Stomach smooth muscle (tissue), 2 donors: ENCODE measurements around the gene ACOT7.

Source experiments
- H3K27ac ChIP-seq: one replicate; pipeline ENCODE4 v1.7.0; 2013; ENCODE audit warnings: mild to moderate bottlenecking, low read length, inconsistent platforms
- H3K27me3 ChIP-seq, 2 donors: one replicate each; pipeline ENCODE4 v1.7.0; 2013; ENCODE audit warnings: low read length in 2 of 2; ENCODE audit not compliant: insufficient read depth in 2 of 2, control insufficient read depth in 1 of 2
- H3K36me3 ChIP-seq, 2 donors: one replicate each; pipeline ENCODE4 v1.7.0; 2013; ENCODE audit warnings: low read length in 2 of 2; ENCODE audit not compliant: control insufficient read depth in 2 of 2, insufficient read depth in 2 of 2
- H3K4me1 ChIP-seq: one replicate; pipeline ENCODE4 v1.7.0; 2013; ENCODE audit warnings: low read length; ENCODE audit not compliant: control insufficient read depth, insufficient read depth
- H3K4me3 ChIP-seq, 2 donors: one replicate each; pipeline ENCODE4 v1.7.0; 2013; ENCODE audit warnings: low read length in 2 of 2
- H3K9ac ChIP-seq, 2 donors: one replicate each; pipeline ENCODE4 v1.7.0; 2013; ENCODE audit warnings: low read length in 2 of 2, mild to moderate bottlenecking in 1 of 2
- H3K9me3 ChIP-seq, 2 donors: one replicate each; pipeline ENCODE4 v1.7.0; 2013; ENCODE audit warnings: low read length in 2 of 2; ENCODE audit not compliant: control insufficient read depth in 2 of 2
- donor health status: healthy.
- donor health status: Pancreatic carcinoma.

Gene ACOT7

DNA sequence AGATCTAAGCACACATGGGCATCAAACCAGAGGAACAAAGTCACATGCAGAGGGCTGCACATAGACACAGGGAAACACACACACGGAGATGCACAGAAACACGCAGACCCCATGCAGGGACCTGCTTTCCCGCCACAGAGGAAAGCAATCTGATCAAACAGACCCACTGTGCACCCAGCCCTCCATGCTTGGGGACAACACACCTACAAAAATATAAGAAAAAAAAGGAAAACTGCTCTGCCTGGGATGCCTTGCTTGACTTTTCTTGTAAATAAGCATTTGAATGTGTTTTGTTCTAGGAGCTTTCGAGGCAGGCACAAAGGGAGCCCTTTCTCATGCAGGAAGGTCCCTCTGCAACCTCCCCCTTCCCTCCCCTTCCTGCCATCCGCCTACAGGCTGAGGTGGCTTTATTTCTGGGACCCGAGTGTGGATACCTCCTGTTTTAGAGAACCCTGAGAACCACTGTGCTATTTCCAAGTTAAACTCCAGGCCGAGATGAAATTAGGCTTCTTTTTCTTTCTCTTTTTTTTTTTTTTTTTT, 154.3 kb downstream of the ACOT7 start:
- Histone ChIP-seq H3K27ac (no peak overlapping the region), H3K9ac (no peak overlapping the region), H3K4me3 (no peak overlapping the region), H3K4me1 (peaks cover 22% of the 10 kb centered on the region), H3K27me3 (peaks cover 39 to 42% of the 10 kb centered on the region in 2 donors), H3K9me3 (no peaks in the 10 kb centered on the region), H3K36me3 (peaks cover 0 to 2% of the 10 kb centered on the region in 2 donors)

DNA sequence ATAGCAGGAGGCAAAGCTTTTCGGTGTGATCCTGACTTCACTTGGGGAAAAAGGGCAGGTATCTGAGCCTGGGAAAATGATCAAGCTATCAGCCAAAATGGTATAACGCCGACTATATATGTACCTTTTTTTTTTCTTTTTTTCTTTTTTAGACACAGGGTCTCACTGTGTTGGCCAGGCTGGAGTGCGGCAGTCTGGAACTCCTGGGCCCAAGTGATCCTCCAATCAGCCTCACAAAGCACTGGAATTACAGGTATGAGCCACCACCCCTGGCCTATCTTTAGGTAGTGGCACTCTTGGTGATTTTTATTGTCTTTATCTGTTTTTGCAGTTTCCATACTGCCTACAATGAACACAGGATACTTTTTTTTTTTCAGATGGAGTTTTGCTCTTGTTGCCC, 156.5 kb downstream of the ACOT7 start:
- no peak overlapping the region for H3K4me3 ChIP-seq
- no peak overlapping the region for H3K9ac ChIP-seq
- H3K27me3 ChIP-seq = peaks cover 21 to 25% of the 10 kb centered on the region in 2 donors
- H3K4me1 ChIP-seq = peaks cover 22% of the 10 kb centered on the region
- H3K27ac ChIP-seq = no peak overlapping the region
- no peaks in the 10 kb centered on the region for H3K9me3 ChIP-seq
- H3K36me3 ChIP-seq = peaks cover 8 to 9% of the 10 kb centered on the region in 2 donors

DNA sequence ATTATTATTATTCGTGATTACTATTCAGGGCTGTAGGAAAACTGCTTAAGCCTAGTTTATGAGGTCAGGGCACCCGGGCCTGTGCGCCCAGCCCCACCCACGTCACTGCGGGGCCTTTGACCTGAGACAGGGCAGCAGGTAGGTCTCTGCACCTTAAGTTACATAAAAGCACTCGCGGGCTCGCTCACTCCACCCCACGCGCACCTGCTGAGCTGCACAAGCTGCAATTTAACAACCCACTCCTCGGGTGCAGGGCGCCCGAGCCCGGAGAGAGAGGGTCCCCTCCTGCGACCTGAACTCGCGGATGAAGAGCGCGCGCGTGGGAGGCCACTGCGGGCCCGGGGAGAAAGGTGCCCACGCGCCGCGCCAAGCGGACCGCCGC, 158.3 kb downstream of the ACOT7 start:
- Histone ChIP-seq H3K9me3 (no peaks in the 10 kb centered on the region), H3K27ac (no peak overlapping the region), H3K36me3 (peaks cover 14 to 21% of the 10 kb centered on the region in 2 donors), H3K4me1 (peaks cover 12% of the 10 kb centered on the region), H3K9ac (peak overlapping the region; percentile 71 to 73), H3K4me3 (peak overlapping the region; percentile 81 to 87), H3K27me3 (peaks cover 5 to 13% of the 10 kb centered on the region in 2 donors)

DNA sequence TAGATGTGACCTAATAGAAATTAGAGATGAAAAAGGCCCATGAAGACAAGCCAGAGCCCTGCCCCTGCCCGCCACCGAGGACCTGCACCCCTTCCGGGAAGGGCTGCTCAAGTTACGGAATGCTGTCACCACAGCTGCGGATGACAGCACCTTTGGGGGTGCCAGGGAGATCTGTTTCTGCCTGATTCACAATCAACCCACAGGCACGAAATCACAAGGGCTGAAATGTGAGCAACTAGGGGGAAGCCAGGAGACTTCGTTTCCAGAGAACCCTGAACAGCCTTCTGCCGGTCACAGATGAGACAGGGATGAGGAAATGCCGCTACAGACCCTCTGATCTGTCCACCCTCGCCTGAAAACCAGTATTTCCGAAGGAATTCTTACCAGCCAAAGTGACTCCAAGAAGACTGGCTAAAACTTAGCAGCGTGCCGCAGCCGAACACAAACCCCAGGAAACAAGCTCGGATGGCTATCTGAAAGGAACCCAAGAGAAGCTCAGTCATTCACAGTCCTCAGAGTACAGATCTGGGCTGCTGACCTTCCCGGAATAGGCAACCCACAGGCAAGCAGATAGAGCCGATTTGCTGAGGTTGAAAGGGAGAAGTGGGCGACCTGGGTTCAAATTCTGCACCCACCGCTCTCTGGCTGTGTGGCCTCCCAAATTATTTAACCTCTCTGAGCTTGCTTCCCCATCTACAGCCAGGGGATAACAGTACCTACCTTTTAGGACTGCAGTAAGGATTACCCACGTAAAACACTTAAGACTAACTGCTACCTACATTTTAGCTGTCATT, 158.9 kb downstream of the ACOT7 start:
- Histone ChIP-seq H3K27ac (no peak overlapping the region), H3K4me1 (peaks cover 12% of the 10 kb centered on the region), H3K9me3 (no peaks in the 10 kb centered on the region), H3K36me3 (peaks cover 18 to 23% of the 10 kb centered on the region in 2 donors), H3K27me3 (peaks cover 0 to 9% of the 10 kb centered on the region in 2 donors), H3K9ac (peak overlapping the region; percentile 71 to 73), H3K4me3 (peak overlapping the region; percentile 81 to 87)

DNA sequence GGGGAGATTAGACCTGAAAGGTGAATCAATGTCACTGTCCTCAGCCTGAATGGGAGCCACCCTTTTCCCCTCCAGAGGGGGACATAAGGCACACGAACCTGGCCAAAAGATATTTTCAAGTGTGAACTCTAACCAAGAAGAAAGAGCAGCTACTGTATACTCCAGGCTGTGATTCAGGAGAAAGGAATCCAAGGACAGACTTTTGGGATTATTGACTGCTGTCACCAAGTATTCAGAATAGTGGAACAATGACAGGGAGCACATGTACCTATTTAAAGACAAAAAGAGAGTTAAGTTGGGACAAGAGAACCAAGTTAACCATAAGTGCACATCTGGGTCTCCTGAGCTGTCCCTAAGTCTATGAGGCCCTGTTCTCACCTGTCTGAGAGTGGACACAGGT, 160.2 kb downstream of the ACOT7 start:
- Histone ChIP-seq H3K36me3 (peaks cover 19 to 25% of the 10 kb centered on the region in 2 donors), H3K27ac (no peak overlapping the region)

DNA sequence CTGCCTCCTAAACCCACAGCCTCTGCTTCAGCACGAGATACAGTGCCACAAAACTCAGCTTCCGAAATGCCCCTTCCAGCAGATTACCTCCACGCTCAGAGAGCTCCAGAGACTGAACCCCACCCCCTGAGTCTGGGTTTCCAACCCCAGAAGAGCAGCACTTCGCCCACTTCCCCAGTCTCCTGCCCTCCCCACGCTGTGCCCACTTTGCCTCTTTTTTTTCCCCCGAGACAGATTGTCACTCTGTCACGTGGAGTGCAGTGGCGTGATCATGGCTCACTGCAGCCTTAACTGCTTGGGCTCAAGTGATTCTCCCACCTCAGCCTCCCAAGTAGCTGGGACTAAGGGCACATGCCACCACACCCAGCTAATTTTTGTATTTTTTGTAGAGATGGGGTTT, 167.9 kb downstream of the ACOT7 start:
- Histone ChIP-seq H3K27me3 (no peaks in the 10 kb centered on the region), H3K9ac (no peak overlapping the region), H3K4me1 (no peaks in the 10 kb centered on the region), H3K36me3 (peaks cover 32 to 39% of the 10 kb centered on the region in 2 donors), H3K9me3 (no peaks in the 10 kb centered on the region), H3K4me3 (no peak overlapping the region), H3K27ac (no peak overlapping the region)

More for the DNA sequence above, 160.2 kb downstream of the ACOT7 start:
- Histone ChIP-seq H3K9me3 (no peaks in the 10 kb centered on the region), H3K4me1 (peaks cover 12% of the 10 kb centered on the region), H3K9ac (no peak overlapping the region), H3K27me3 (no peaks in the 10 kb centered on the region), H3K4me3 (no peak overlapping the region)

DNA sequence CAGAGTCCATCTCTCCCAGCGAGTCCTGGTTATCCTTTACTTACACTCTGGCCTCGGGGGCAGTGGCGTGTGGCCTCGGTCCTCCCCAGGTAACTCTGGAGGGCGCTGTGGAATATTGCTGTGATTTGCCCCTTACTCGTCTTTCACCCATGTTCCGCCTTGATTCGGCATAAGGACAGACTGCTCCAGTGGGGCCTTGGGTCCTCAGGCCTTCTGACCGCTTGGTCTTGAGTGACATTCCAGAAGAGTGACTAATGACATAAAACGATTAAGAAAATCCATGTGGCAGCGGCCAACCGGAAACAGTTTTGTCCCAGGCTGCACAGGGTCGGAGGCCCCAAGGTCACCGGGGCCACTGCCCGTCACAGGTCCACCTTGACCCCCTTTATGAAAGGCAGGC, 168.8 kb downstream of the ACOT7 start:
- Histone ChIP-seq H3K9ac (no peak overlapping the region), H3K27me3 (no peaks in the 10 kb centered on the region), H3K9me3 (no peaks in the 10 kb centered on the region), H3K4me3 (no peak overlapping the region), H3K27ac (no peak overlapping the region), H3K4me1 (no peaks in the 10 kb centered on the region), H3K36me3 (peaks cover 33 to 39% of the 10 kb centered on the region in 2 donors)

DNA sequence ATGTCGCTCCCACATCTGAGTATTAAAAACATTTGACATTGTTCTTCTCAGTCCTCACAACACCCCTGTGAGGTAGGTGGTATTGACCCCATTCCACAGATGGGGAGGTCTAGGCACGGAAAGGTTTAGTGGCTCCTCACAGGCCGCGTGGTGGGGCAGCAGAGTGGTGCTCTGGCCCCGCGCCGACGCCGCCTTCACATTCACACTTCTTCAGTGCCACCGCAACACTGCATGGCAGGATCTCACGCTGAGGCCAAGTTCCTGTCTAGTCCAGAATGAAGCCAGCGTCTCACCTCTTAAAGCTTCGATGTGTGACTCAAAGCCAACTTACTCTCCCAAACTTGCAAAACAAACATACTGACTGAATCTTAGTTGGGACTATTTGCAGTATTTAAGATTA, 169.9 kb downstream of the ACOT7 start:
- Histone ChIP-seq H3K27me3 (no peaks in the 10 kb centered on the region), H3K4me1 (no peaks in the 10 kb centered on the region), H3K27ac (no peak overlapping the region), H3K36me3 (peaks cover 32 to 37% of the 10 kb centered on the region in 2 donors), H3K9me3 (no peaks in the 10 kb centered on the region), H3K4me3 (no peak overlapping the region), H3K9ac (no peak overlapping the region)

DNA sequence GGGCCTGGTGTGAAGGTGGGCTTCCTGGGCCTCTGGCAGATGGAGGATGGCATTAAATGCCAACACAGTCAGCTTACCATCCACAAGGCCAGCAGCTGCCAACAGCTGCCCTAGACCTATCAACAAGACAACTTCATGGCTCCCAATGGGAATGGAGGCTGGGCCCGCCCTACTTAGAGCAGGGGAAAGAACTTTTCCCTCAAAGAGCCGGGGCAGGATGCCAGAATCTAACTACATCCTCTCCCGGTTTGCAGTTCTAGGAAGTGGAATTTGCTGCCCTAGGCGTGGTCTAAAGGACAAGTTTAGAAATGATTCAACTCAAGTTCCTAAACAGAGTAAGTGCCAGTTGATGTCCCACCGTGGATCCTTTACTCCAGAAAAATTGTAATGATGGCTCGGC, 170.9 kb downstream of the ACOT7 start:
- no peak overlapping the region for H3K27ac ChIP-seq
- H3K27me3 ChIP-seq = no peaks in the 10 kb centered on the region
- H3K36me3 ChIP-seq = peaks cover 32 to 35% of the 10 kb centered on the region in 2 donors
- no peaks in the 10 kb centered on the region for H3K4me1 ChIP-seq
- H3K4me3 ChIP-seq = no peak overlapping the region
- no peaks in the 10 kb centered on the region for H3K9me3 ChIP-seq
- no peak overlapping the region for H3K9ac ChIP-seq

DNA sequence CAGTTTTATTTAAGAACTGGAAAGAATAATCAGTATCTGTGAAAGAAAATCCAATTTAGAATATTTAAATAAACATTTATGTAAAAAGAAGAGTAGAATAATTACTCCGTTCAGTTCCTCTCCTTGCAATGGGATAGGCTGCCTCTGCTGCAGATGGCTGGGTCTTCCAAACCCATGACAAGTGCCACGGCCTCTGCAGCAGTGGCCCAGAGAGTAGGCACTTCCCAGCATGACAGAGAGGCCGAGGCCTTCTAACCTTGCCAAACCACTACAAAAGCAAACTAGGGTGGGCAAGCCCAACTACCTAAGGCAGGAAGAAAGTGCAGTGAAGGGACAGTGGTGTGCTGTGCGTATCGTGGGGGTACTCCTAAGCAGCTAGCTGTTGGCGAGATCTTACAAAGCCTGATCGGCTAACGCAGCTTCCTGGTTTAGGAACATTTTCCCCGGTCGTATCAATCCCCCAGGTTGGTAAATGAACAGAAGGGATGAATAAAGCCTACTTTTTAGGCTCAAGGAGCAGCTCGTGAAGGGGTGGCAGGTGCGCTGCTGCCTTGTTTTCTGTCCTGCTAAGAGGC, 172.3 kb downstream of the ACOT7 start:
- H3K27ac ChIP-seq = no peak overlapping the region
- H3K27me3 ChIP-seq = no peaks in the 10 kb centered on the region
- H3K36me3 ChIP-seq = peaks cover 25 to 27% of the 10 kb centered on the region in 2 donors

DNA sequence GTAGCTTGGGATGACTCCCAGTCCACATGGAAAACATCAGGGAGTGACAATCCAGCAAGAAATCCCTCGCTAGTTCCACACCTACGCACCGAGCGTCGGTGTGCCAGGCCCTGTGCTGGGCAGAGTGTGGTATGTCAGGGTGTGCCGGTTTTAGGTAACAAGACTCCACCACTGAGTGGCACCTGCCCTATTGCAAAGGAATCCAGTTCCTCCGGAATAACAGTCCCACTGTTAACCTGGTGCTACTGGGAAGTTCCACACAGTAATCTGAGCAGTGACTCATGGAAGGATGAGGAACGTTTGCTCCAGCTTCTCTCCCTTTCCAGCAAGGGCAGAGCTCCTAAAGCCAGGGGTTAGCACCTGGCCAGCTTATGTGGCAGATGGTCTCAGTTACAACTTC, 173.3 kb downstream of the ACOT7 start:
- Histone ChIP-seq H3K4me3 (no peak overlapping the region), H3K36me3 (peaks cover 21 to 22% of the 10 kb centered on the region in 2 donors), H3K9ac (no peak overlapping the region), H3K27ac (no peak overlapping the region), H3K27me3 (no peaks in the 10 kb centered on the region), H3K9me3 (no peaks in the 10 kb centered on the region), H3K4me1 (no peaks in the 10 kb centered on the region)

More for the DNA sequence above, 172.3 kb downstream of the ACOT7 start:
- H3K4me3 ChIP-seq = no peak overlapping the region
- no peaks in the 10 kb centered on the region for H3K4me1 ChIP-seq
- H3K9me3 ChIP-seq = no peaks in the 10 kb centered on the region
- no peak overlapping the region for H3K9ac ChIP-seq
